Stimulated activated CD8-positive, alpha-beta memory T cell treated with anti-CD3 and anti-CD28 coated beads, Interleukin-12 subunit alpha, Interleukin-12 subunit beta, amount 100 ng/mL, for 24 hours (primary cell): ENCODE data around the gene PTRH1.

ENCODE experiments used
- DNase-seq: peaks from one replicate; pipeline ENCODE4 v3.0.0-alpha.2; 2020; ENCODE audit errors: extremely low read depth

Gene PTRH1

GRCh38 chr9:127720031-127720864 is 4.8 kb upstream of the PTRH1 start:
- no peak for DNase-seq

GRCh38 chr9:127717766-127718165 is 2.3 kb upstream of the PTRH1 start:
- no peak for DNase-seq

- DNase-seq: no peak
Observed at GRCh38 chr9:127716412-127716811, 949 bp upstream of the PTRH1 start.

GRCh38 chr9:127714951-127715469 is 453 bp downstream of the PTRH1 start:
- no peak for DNase-seq

GRCh38 chr9:127714020-127714750 is 1.3 kb downstream of the PTRH1 start:
- DNase-seq: no peak

- no peak for DNase-seq
Observed at GRCh38 chr9:127712867-127713266, 2.6 kb downstream of the PTRH1 start.

- no peak for DNase-seq
Observed at GRCh38 chr9:127712371-127712770, 3.1 kb downstream of the PTRH1 start.

GRCh38 chr9:127711831-127712274 is 3.6 kb downstream of the PTRH1 start:
- DNase-seq: no peak

- DNase-seq: no peak
Observed at GRCh38 chr9:127711226-127711701, 4.2 kb downstream of the PTRH1 start.

- no peak for DNase-seq
Observed at GRCh38 chr9:127710204-127710783, 5.2 kb downstream of the PTRH1 start.

- DNase-seq: no peak
Observed at GRCh38 chr9:127708952-127709587, 6.4 kb downstream of the PTRH1 start.

- DNase-seq: no peak
Observed at GRCh38 chr9:127707766-127708165, 7.7 kb downstream of the PTRH1 start.

- DNase-seq: no peak
Observed at GRCh38 chr9:127706836-127707241, 8.6 kb downstream of the PTRH1 start, which contains the start of gene CFAP157. CFAP157 (plus strand) TSS chr9:127706988; CDS start chr9:127707032, 44 bp downstream.

GRCh38 chr9:127705577-127706379 is 9.7 kb downstream of the PTRH1 start:
- DNase-seq: no peak

- no peak for DNase-seq
Observed at GRCh38 chr9:127703289-127703946, 12.0 kb downstream of the PTRH1 start.

- DNase-seq: no peak
Observed at GRCh38 chr9:127700594-127701255, 14.7 kb downstream of the PTRH1 start.

- no peak for DNase-seq
Observed at GRCh38 chr9:127700140-127700539, 15.3 kb downstream of the PTRH1 start.

GRCh38 chr9:127698985-127699670 is 16.3 kb downstream of the PTRH1 start:
- peak; percentile 65 for DNase-seq

GRCh38 chr9:127698386-127698785 is 17.1 kb downstream of the PTRH1 start:
- DNase-seq: no peak
